GM21786 (cell line): Measurements from ENCODE around the gene SLC39A13.

Experiments used
- ATAC-seq: cut with Tn5 transposase; IDR thresholded peaks from one replicate; pipeline ENCODE4 v1.9.1; 2021; ENCODE audit not compliant: unreplicated experiment

The SLC39A13 gene

GRCh38 chr11:47407746-47408590 is at the start of gene SLC39A13:
Gene SLC39A13, plus strand, starts transcription at chr11:47408590. Its CDS starts 1,505 bp downstream, at chr11:47410095.
- peak; percentile 81 for ATAC-seq

DNA sequence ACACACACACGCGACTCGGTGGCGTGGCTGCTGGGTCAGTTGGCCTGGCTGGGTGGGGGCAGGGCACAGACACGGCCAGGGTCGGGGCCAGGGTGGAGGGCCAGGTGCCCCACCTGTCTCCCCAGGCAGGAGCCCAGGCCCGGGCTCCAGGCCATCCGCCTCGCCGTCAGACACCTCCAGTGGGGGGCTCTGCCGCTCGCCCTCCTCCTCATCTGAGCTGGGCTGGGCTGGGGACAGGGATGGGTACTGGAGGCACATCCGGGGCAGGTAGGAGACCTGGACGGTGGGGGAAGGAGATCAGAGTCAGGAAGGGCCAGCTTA is 49.7 kb upstream of the SLC39A13 start:
- ATAC-seq, result no peak

DNA sequence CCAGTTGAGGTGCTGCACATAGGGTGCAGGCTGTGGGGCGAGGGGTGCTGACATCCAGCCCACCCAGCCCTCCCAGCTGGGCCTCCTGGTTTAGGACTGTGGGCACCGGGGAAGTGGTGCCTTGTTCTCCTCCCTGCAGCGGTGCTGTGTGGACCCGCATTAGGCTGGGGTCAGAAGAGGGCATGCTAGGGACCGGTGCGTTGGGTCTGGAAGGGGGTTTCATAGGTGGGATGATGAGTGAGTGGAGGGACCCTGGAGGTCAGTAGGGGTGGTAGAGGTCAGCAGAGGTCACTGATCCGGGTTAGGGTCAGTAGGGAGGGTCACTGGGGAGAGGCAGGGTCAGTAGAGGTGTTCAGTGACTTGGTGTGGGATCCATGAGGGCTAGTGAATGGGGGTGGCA is 49.2 kb upstream of the SLC39A13 start:
- ATAC-seq, result no peak

DNA sequence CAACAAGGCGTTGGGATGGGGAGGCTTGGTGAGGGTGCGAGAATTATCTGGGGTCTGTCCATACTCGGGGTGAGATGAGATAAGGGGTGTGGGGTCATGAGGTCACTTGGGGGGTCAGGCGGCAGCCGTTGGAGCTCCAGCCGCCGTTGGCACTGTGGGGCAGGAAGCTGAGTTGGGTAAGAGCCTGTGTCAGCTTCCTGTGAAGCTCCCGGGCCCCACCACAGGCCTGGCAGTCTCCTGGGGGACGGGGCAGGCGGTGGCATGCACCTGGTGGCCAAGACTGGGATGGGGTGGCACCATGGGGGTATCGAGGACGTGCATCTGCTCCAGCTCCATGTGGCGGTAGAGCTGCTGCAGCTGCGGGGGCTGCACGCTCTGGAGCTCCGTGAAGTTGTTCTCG is 48.8 kb upstream of the SLC39A13 start:
- no peak for ATAC-seq

GRCh38 chr11:47360341-47360740 is 48.0 kb upstream of the SLC39A13 start:
- no peak for ATAC-seq

DNA sequence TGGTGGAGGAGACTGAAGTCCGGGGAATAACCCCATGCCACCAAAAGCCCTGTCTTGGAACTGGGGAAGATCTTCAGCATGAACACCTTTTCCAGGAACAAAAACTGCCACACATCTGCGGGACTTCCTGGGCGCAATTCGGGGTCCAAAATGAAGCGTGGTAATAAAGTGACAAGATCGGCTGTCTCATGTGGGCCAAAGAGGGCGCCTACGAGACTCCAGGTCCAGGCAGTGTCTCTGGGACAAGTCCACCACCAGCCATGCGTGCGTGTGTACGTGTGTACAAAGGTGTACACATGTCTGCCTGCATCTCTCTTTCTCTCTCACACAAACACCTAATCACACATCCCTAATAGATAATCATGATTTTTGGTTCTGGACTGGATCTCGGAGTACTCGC is 47.0 kb upstream of the SLC39A13 start:
- no peak for ATAC-seq

DNA sequence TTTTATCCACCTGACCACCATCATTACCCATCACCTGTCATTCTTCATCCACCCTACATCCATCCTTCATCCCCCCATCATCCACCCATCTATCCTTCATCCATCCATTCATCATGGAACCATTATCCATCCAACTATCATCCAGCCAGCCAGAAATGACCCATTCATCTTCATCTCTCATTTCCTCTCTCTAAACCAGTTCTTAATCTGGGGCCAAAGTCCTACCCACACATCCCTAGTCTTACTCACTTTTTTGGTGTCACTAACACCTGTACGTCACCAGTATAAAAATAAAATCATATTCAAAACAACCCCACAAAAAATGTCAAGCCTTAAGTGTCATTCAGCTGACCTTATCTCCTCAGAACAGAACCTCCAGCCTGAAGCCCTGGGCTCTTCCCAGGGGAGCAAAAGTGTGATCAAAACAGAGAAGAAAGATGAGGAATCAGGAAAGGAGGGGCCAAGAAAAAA is 42.3 kb upstream of the SLC39A13 start:
- no peak for ATAC-seq

DNA sequence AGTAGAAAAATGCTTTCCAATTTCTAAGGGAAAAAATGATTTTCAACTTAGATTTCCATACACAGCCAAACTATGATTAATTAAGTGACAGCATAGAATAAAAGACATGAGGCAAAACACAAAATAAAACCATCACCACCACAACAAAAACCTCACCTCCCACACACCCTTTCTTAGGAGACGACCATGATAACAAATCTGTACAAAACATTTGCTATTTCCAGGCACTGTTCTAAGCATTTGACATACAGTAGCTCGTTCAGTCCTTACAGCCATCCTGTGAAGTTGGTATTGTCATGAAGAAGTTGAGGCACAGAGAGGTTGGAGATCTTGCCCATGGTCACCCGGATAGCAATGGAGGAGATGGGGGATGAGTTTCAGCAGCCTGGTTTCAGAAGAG is 38.7 kb upstream of the SLC39A13 start:
- no peak for ATAC-seq

- no peak for ATAC-seq
These were observed 36.0 kb upstream of the SLC39A13 start for GRCh38 chr11:47372422-47372821.

GRCh38 chr11:47373876-47374719 is 34.3 kb upstream of the SLC39A13 start:
- no peak for ATAC-seq

DNA sequence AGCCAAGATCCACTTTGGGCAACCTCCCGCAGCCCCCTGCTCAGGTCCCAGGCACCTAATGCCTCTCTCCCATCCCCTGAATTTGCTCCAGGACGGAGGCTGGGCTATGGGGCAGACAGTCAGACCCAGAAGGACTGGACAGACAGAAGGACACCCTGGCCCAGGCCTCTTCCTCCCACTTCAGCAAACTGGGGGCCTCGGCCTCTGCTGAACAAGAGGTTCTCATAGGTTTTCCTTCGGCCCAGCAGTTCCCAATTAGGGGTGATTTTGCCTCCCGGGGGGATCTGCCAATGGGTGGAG is 33.7 kb upstream of the SLC39A13 start:
- no peak for ATAC-seq

DNA sequence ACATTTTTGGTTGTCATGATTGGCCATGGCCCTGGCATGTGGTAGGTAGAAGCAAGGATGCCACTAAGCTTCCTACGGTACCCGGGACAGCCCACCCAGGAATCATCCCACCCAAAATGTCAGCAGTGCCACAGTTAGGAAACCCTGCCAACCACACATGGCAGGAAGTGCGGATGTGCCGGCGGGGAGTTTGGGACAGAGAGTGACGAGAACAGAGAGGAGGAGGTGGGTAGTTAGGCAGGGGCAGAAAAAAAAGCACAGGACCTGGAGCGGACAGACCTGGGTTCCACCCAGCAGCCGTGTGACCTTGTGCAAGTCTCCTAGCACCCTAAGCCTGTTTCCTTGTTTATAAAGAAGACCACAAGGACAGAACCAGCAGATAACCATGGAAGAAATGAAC is 33.4 kb upstream of the SLC39A13 start:
- no peak for ATAC-seq

DNA sequence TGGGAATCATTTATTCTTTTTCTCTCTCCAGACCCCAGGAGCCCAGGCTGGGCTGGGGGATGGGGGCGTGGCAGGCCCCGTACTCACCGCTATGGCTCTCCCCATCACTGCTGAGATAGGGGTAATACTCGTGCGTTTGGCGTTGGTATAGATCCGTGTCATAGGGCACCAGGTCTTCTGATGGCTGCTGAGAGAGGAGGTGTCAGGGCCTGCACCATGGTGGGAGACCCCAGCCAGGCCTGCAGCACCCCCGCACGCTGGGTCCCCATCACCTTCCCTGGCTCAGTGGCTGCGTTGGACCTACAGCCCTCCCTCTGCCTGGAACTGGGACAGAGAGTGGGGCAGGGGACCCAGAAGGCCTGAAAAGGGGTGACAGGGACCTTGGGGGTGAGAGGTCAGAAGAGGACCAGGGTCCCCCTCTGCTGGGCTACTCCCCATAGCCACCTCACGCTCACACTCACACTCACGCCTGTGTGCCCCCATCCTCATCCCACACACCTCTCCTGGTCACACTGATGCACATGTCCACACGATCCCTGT is 32.8 kb upstream of the SLC39A13 start:
- ATAC-seq, result no peak

GRCh38 chr11:47376107-47376524 is 32.3 kb upstream of the SLC39A13 start:
- ATAC-seq, result no peak

DNA sequence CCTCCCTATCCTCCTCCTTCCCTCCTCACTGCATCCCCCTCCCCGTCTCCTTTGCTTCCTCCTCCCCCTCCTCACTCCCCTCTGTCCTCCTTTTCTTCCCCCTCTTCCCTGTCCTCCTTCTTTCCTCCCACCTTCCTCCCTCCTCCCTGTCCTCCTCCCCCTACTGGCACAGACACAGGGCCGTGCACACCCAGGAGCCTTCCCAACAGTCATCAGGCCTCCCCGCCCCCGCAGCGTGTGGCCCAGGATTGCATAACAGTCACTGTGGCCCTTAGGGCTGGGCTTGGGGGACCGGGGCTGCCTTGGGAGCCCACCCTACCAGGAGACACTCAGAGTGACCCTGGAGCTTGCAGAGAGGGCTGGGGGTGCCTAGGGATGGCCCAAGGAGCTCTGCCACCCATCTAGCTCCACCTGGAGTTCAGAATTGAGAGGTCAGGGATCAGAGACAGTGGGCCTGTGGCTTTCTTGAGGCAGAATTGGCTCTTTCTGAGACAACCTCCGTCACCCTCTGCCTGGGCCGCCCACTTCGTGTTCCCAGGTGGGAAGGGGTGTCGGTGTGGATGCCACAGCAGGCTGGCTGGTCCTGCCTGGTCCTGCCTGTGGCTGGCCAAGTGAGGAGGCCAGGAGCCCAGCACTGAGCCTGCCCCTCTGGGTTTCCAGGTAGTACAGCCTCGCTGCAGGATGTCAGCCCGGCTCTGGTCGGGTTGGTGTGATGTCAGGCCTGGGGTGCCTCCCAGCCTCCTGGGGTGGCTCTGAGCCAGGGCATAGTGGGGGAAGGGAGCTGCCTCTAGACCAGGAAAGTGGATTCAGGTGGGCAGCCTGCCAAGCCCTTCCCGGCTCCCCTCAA is 31.6 kb upstream of the SLC39A13 start:
- ATAC-seq, result no peak

- no peak for ATAC-seq
These were observed 30.8 kb upstream of the SLC39A13 start for GRCh38 chr11:47377571-47378009.

- ATAC-seq, result peak; percentile 84
These were observed 30.2 kb upstream of the SLC39A13 start, which contains the start of gene SPI1 for GRCh38 chr11:47378010-47378835. Gene SPI1, minus strand, starts transcription at chr11:47378547. Its CDS starts 194 bp downstream, at chr11:47378353.

- ATAC-seq, result no peak
These were observed 29.6 kb upstream of the SLC39A13 start for GRCh38 chr11:47378836-47379170.

DNA sequence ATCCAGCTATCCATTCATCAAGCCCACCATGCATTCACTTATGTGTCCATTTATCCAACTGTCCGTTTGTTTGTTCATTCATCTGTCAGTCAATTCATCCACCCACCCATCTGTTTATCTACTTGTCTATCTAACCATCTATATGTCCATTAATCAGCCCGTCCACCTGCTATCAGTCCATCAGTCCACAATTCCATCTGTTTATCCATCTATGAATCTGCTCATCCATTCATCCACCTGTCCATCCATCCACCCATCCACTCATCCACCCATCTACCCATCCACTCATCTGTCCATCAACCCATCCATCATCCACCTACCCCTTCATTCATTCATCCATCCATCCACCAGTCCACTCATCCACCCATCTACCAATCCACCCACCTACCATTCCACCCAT is 29.1 kb upstream of the SLC39A13 start:
- no peak for ATAC-seq

DNA sequence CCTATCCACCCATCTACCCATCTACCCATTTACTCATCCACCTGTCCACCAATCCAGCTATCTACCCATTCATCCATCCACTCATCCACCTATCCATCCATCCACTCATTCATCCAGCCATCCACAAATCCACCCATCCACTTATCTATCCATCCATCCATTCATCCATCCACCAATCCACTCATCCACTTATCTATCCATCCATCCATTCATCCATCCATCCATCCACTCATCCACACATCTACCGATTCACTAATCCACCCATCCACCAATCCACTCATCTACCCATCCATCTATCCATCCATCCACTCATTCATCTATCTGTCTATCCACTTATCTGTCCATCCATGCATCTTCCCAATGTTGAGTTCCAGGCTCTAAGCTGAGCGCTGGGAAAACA is 28.3 kb upstream of the SLC39A13 start:
- no peak for ATAC-seq
